ENCODE results near the gene MIPOL1. TPM values are rescaled to one million over a fixed set of nuclear protein-coding genes. Genes with fewer than 3 reads are reported as not detected.
A peak's percentile ranks its signal among the peaks of the same experiment; 100 is the strongest.
"Not testable (repeated sequence)": the region's sequence is repeated elsewhere in the genome, so short reads cannot be mapped to it uniquely, and the experiment has no call there.

MIPOL1 gene
- 10 to 100 TPM in 2 of 4 donors, 1 to 10 TPM in 2; 5.4 to 17.2 (median 9.4) TPM for total RNA-seq

DNA sequence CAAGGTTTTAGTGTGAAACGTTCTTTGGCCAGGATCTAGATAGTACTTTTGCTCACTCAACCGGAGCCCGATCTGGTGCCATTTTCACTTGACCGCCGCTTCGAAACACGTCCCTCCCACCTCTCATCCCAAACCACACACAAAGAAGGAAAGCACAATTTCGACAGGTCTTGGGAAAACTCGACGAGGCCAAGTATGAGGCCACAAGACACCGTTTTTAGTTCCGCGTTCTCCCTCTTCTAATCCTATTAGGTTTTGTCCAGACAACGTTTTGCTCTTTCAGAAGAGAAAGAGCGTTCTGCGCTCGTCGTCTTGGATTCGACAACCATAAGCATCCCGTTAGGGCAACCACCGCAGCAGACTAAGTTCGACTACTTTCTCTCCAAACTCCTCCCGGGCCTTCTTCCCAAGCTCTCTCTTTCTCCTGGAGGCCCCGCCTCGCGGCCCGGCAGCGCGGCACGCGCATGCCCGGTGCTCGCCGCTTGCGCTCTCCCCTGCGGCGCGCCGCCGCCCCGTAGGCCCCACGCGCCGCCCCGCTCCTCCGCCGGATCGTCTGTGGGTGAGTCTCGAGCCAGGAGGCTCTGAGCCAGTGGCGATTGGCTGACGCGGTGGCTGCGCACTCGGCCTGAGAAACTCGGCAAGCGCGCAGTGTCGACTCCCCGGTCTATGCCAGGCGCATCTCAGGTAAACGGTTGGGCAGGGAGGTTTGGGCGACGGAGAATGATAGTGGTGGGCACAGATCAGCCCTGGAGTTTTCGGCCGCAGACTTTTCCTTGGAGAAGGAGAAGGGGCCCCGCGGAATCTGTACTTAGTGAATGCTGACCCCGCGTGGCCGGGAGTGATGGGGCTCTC lies at the start of gene MIPOL1:
TSS of gene MIPOL1 (plus strand) at position 517 of the 852 bp plus-strand sequence. CDS start 49,952 bp downstream, outside the sequence.
- TF ChIP-seq, protein P1, sequence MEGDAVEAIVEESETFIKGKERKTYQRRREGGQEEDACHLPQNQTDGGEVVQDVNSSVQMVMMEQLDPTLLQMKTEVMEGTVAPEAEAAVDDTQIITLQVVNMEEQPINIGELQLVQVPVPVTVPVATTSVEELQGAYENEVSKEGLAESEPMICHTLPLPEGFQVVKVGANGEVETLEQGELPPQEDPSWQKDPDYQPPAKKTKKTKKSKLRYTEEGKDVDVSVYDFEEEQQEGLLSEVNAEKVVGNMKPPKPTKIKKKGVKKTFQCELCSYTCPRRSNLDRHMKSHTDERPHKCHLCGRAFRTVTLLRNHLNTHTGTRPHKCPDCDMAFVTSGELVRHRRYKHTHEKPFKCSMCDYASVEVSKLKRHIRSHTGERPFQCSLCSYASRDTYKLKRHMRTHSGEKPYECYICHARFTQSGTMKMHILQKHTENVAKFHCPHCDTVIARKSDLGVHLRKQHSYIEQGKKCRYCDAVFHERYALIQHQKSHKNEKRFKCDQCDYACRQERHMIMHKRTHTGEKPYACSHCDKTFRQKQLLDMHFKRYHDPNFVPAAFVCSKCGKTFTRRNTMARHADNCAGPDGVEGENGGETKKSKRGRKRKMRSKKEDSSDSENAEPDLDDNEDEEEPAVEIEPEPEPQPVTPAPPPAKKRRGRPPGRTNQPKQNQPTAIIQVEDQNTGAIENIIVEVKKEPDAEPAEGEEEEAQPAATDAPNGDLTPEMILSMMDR (IDR thresholded peaks at IDR 0.05) = no peak
- peak; percentile 100 for ATAC-seq (ENCODE audit: low FRiP score)
- peak; percentile 33 for DNase-seq (ENCODE audit: low spot score)

- no peak for DNase-seq (ENCODE audit: low spot score)
- ATAC-seq (ENCODE audit: low FRiP score) = no peak
- TF ChIP-seq, protein P1 (IDR thresholded peaks at IDR 0.05) = peak in 1 of 3 donors; percentile 2
Measured at GRCh38 chr14:37150414-37150813, 47.3 kb upstream of the MIPOL1 start.

GRCh38 chr14:37153005-37153404 lies 44.7 kb upstream of the MIPOL1 start:
- TF ChIP-seq, protein P1 (IDR thresholded peaks at IDR 0.05) = no peak
- ATAC-seq (ENCODE audit: low FRiP score) (no peak), DNase-seq (ENCODE audit: low spot score) (no peak)

- no peak for DNase-seq (ENCODE audit: low spot score)
- TF ChIP-seq, protein P1 (IDR thresholded peaks at IDR 0.05) = no peak
- no peak for ATAC-seq (ENCODE audit: low FRiP score)
Measured at GRCh38 chr14:37153483-37153882, 44.3 kb upstream of the MIPOL1 start.

DNA sequence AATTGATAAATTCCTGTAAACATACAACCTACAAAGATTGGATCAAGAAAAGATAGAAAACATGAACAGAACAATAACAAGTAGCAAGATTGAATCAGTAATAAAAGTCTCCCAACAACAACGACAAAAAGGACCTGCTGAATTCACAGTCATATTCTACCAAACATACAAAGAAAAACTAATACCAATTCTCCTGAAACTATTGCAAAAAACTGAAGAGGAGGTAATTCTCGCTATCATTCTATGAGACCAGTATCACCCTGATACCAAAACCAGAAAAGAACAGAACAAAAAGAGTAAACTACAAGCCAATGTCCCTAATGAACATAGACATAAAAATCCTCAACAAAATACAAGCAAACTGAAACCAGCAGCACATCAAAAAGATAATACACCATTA lies 39.8 kb upstream of the MIPOL1 start:
- ATAC-seq (ENCODE audit: low FRiP score) = no peak

DNA sequence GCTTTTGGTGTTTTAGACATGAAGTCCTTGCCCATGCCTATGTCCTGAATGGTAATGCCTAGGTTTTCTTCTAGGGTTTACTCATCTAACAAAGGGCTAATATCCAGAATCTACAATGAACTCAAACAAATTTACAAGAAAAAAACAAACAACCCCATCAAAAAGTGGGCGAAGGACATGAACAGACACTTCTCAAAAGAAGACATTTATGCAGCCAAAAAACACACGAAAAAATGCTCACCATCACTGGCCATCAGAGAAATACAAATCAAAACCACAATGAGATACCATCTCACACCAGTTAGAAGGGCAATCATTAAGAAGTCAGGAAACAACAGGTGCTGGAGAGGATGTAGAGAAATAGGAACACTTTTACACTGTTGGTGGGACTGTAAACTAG lies 35.4 kb upstream of the MIPOL1 start:
- not testable (repeated sequence) for ATAC-seq (ENCODE audit: low FRiP score); DNase-seq (ENCODE audit: low spot score)

More for the DNA sequence above, 39.8 kb upstream of the MIPOL1 start:
- TF ChIP-seq, protein P1 (IDR thresholded peaks at IDR 0.05) = no peak
- no peak for DNase-seq (ENCODE audit: low spot score)

DNA sequence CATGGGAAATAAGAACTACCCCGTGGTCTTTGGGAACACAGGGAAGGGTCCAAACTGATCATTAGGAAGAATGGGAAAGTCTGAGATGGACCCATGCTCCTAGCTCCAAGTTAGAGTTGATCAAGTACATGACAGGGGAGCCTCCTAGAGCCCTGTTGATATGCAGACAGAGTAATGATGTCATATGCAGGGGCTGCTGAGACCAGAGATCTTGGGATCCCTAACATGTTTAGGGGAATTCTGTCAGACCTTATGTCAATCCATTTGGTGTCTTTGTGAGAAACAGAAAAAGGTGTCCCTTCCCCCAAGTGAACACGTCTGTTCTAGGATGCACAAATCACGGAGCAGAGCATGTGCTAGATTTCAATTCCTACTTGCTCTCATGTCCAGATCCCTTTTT lies 31.9 kb upstream of the MIPOL1 start:
- TF ChIP-seq, protein P1 (IDR thresholded peaks at IDR 0.05) = no peak
- ATAC-seq (ENCODE audit: low FRiP score) (no peak), DNase-seq (ENCODE audit: low spot score) (no peak)

All from omental fat pad (tissue), 4 donors.